NCI-H2081 (cell line): ENCODE data around the gene TPSB2.
"Not testable (repeated sequence)": the region's sequence is repeated elsewhere in the genome, so short reads cannot be mapped to it uniquely, and the experiment has no call there.

Experiments used
- DNase-seq, 2 experiments: peaks; one replicate each; lab custom pipeline; 2025; lab: John Stamatoyannopoulos, UW

The TPSB2 gene

DNA sequence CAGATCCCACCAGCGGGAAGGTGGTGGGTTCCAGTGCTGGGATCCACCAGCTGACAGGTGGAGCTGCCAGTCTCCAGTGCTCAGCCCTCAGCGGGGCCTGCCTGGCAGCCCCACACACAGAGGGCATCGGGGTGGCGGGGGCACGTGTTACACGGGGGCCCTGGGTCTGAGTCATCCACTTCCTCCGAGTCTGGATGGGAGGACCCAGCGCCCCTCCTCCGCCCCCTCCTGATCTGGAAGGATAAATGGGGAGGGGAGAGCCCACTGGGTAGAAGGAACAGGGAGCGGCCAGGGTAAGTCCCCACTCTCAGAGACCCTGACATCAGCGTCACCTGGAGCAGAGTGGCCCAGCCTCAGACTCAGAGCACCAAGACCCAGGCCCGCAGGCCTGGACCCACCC, 10.5 kb upstream of the TPSB2 start, which contains the start of gene TPSAB1:
Gene TPSAB1, plus strand, starts transcription at position 270 of the 400 bp plus-strand sequence. CDS start 234 bp downstream, outside the sequence.
- not testable (repeated sequence) for DNase-seq

DNA sequence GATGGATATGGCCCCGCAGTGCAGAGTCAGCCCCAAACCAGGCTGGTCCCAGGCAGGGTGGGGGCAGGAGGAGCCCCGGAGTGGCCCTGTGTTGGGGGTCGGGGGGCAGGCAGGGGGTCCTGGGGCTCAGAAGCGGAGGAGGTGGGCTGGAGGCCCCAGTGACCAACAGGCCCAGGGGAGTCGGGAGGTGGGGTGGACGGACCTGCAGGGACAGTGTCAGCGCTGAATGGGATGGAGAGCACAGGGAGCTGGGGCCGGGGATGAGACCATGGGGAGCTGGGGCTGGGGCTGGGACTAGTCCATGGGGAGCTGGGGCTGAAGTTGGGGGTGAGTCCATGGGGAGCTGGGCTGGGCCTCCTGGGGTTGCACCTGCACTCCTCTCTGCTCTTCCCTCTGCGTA, 9.6 kb upstream of the TPSB2 start:
- DNase-seq, result not testable (repeated sequence)

DNA sequence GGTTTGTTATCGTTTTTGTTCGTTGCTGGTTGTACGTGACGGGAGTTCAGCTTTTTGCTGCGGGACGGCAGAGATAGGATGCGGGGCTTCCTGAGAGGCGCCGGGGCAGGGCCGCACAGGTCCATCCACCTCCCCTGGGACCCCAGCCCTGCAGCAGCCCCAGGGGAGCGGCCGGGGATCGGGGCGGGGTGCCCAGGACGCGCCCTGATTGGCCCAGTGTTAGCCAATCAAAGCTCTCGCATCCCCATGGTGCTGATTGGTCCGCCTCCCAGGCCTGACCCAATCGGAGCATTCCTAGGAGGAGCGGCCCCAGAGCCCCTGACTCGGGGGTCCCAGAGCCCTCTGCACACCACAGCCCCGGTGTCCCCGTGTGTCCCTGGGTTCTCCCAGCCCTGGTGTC, 8.9 kb upstream of the TPSB2 start:
- DNase-seq, result not testable (repeated sequence)

DNA sequence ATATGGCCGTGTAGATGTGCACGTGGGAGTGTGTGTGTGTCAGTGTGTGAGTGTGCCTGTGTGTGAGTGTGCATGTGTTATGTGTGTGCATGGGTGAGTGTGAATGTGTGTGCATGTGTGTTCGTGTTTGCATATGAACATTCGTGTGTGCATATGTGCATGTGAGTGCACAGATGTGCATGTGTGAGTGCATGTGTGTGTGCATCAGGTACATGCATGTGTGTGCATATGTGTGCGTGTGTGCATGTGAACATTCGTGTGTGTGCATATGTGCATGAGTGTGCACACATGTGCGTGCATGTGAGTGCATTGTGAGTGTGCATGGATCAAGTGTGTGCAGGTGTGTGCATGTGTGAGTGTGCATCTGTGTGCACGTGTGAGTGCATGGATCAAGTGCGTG, 8.0 kb upstream of the TPSB2 start:
- DNase-seq, result no peak

DNA sequence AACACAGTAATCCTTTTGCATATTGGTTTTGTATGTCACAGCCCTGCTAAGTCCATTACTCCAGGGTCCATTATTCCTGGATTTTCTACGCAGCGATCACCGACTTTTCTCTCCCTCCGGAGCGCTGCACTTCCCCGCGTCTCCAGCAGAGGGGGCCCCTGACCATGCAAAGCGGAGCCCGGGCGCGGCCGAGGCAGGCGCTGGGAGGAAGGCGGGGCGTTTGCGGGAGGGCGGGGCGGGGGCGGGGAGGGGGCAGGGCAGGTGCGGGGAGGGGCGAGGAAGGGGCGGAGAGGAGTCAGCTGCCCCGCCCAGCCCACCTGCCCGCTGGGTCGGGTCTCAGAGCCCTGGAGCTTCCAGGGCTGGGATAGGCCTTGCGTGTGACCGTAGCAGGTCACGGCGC, 6.7 kb upstream of the TPSB2 start:
- not testable (repeated sequence) for DNase-seq

DNA sequence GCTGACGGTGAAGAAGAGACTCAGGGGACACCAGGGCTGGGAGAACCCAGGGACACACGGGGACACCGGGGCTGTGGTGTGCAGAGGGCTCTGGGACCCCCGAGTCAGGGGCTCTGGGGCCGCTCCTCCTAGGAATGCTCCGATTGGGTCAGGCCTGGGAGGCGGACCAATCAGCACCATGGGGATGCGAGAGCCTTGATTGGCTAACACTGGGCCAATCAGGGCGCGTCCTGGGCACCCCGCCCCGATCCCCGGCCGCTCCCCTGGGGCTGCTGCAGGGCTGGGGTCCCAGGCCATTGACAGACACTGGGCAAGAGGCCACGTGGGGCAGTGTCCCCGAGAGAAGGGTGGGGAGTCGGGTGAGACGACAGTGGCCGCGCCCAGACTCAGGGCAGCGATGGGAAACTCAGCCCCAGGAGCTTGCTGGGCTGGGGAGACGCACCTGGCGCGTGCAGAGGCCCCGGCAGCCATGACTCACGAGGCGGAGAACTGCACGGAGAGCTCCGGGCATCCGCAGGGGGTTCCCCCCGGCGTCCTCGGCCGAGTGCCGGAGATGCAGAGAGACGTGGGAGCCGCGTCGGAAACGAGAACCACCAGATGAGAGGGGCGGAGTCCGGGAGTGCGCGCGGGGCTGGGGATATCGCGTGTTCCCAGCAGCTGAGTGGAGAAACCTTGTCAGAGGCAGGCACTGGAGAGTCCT, 2.2 kb upstream of the TPSB2 start:
- DNase-seq, result not testable (repeated sequence)

DNA sequence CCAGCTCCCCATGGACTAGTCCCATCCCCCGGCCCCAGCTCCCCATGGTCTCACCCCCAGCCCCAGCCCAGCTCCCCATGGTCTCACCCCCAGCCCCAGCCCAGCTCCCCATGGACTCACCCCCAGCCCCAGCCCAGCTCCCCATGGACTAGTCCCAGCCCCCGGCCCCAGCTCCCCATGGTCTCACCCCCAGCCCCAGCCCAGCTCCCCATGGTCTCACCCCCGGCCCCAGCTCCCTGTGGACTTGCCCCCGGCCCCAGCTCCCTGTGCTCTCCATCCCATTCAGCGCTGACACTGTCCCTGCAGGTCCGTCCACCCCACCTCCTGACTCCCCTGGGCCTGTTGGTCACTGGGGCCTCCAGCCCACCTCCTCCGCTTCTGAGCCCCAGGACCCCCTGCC, 1.3 kb upstream of the TPSB2 start:
- not testable (repeated sequence) for DNase-seq

DNA sequence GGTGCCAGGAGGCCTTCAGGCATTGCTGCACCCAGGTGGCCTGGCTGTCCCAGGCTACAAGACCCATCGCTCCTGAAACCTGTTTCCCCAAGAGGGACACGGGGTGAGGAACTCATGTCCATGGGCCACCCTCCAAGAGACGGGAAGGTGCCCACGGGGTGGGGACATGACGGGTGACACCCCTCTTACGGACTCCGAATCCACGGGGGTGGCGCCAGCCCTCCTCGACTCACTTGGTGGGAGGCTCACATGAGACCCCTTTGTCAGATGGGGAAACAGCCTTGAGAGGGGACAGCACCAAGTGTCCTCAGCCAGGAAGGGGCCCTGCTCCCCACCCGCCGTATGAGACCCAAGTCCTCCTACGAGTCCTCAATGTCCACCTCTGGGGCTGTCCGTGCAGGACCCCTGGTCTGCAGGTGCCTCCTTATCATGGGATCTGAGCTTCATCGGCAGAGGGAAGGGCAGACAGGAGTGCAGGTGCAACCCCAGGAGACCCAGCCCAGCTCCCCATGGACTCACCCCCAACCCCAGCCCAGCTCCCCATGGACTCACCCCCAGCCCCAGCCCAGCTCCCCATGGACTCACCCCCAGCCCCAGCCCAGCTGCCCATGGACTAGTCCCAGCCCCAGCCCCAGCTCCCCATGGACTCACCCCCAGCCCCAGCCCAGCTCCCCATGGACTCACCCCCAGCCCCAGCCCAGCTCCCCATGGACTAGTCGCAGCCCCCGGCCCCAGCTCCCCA, 658 bp upstream of the TPSB2 start:
- DNase-seq, result not testable (repeated sequence)

- DNase-seq, result not testable (repeated sequence)
Observed at GRCh38 chr16:1229476-1229875, 508 bp downstream of the TPSB2 start.

DNA sequence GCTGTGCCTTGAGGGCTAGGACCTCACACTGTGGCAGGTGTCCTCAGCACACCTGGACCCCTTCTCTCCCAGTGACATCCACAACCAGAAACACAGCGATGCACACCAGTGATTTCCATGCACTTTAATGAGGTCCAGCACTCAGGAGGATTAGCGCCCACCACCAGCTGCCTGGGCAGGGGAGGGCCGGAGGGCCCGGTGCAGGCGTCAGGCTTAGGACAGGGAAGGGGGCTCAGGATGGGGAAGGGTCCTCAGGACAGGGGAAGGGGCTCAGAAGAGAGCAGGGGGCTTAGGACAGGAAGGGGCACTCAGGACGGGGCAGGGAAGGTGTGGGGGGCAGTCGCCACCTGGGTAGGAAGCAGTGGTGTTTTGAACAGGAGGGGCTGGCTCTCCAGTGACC, 1.8 kb downstream of the TPSB2 start:
- DNase-seq, result not testable (repeated sequence)

DNA sequence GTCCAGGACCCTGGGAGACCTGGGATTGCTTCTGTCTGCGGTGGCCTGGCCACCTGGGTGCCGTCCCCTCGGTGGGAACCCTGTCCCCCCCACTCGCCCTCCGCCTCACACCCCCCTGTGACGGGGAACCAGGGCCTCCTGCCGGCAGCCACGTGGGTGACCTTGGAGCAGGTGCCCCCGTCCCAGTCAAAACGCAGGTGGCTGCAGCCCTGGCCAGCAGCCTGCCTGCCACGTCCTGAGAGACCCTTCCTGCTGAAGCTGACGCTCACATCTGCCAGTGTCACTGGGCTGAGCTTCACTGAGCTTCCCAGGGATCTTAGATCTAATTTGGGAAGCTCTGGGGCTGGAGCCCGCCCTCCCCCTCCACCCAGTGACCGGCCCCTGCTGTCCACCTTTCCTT, 3.3 kb downstream of the TPSB2 start:
- DNase-seq, result not testable (repeated sequence)

DNA sequence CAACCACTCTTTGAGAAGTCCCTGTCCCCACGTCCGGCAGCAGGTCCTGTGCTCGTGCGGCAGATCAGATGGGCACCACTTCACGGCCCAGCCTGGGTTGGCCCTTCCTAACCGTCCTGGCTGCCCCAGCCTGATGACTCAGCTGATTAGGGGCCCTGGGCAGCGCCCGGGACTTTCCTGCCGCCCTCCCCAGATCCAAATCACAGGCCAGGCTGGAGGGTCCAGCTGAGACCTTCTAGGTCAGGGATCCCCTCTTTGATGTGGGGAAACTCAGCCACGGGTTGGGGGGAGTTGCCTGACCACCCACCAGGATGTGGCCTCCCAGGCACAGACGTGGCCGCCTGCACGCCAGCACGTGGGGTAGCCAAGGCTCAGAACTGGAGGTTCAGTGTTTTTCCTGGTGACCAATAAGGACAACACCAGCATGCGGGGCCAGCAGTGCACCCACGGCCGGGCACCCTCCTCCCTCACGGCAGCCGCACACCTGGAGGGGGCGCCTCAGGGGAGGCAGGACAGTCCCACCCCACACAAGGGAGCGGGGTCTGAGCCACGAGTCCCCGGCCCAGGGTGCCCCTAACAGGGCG, 4.2 kb downstream of the TPSB2 start:
- not testable (repeated sequence) for DNase-seq

DNA sequence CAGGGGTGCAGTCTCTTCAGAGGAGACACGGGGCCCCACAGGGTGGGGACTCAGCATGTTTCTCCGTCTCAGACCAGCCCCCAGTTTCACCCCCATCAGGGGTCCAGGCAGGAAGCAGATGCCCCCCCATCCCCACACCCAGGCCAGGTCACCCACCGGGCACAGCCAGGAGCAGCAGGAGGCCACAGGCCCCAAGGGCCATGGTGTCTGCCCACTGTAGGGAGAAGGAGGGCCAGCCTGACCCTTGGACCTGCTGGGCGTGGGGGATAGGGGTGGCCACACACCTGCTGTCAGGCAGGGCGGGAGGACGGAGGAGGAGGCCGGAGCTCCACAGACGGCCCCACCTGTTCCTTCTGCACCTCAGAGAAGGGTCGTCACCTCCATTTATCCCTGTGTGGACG, 4.9 kb downstream of the TPSB2 start, which contains the start of gene TPSG1:
Gene TPSG1, minus strand, starts transcription at position 218 of the 401 bp plus-strand sequence. Its CDS starts 16 bp downstream, at position 202.
- DNase-seq, result no peak

- no peak for DNase-seq
Observed at GRCh38 chr16:1224558-1224957, 5.4 kb downstream of the TPSB2 start.

GRCh38 chr16:1223355-1224214, 6.4 kb downstream of the TPSB2 start:
- DNase-seq, result no peak

GRCh38 chr16:1222553-1223354, 7.2 kb downstream of the TPSB2 start:
- DNase-seq, result no peak

GRCh38 chr16:1221628-1222552, 8.1 kb downstream of the TPSB2 start:
- DNase-seq, result no peak

DNA sequence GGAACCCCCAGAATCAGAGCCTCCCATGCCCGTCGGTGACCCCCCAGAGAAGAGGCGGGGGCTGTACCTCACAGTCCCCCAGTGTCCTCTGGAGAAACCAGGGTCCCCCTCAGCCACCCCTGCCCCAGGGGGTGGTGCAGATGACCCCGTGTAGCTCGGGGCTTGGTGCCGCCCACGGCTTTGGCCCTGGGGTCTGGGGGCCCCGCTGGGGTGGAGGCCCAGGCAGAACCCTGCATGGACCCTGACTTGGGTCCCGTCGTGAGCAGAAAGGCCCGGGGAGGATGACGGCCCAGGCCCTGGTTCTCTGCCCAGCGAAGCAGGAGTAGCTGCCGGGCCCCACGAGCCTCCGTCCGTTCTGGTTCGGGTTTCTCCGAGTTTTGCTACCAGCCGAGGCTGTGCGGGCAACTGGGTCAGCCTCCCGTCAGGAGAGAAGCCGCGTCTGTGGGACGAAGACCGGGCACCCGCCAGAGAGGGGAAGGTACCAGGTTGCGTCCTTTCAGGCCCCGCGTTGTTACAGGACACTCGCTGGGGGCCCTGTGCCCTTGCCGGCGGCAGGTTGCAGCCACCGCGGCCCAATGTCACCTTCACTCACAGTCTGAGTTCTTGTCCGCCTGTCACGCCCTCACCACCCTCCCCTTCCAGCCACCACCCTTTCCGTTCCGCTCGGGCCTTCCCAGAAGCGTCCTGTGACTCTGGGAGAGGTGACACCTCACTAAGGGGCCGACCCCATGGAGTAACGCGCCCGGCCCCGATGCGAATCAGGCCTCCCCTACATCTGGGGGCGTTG, 8.9 kb downstream of the TPSB2 start:
- no peak for DNase-seq

DNA sequence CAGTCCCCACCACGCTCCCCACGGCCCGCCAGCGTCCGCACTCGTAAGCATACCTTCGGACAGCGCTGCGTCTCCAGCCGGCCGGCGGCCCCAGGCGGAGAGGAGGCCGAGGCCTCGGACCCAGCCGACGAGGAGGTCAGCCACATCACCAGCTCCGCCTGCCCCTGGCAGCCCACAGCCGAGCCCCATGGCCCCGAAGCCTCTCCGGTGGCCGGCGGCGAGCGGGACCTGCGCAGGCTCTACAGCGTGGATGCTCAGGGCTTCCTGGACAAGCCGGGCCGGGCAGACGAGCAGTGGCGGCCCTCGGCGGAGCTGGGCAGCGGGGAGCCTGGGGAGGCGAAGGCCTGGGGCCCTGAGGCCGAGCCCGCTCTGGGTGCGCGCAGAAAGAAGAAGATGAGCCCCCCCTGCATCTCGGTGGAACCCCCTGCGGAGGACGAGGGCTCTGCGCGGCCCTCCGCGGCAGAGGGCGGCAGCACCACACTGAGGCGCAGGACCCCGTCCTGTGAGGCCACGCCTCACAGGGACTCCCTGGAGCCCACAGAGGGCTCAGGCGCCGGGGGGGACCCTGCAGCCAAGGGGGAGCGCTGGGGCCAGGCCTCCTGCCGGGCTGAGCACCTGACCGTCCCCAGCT, 9.8 kb downstream of the TPSB2 start:
- DNase-seq, result no peak
